Gastroesophageal sphincter (tissue), 3 donors: ENCODE measurements around the gene SNX9.
"Not testable (repeated sequence)": the region's sequence is repeated elsewhere in the genome, so short reads cannot be mapped to it uniquely, and the experiment has no call there.

Experiments
- POLR2AphosphoS5 ChIP-seq: sonication (generic); formaldehyde crosslinking; IDR thresholded peaks from one replicate; pipeline ENCODE4 v1.6.1; 2017; ENCODE audit warnings: antibody characterized with exemption
- TF ChIP-seq, protein P1 (sequence below), 4 experiments: fragments of 200-600 bp in 2 of 4; fragments of 450-650 bp in 2 of 4; sonication (generic) in 1 of 4; IDR thresholded peaks; one replicate each; pipeline ENCODE4 v1.5.1; 2017 to 2019; ENCODE audit warnings: antibody characterized with exemption in 4 of 4, mild to moderate bottlenecking in 2 of 4, moderate library complexity in 2 of 4

DNA sequence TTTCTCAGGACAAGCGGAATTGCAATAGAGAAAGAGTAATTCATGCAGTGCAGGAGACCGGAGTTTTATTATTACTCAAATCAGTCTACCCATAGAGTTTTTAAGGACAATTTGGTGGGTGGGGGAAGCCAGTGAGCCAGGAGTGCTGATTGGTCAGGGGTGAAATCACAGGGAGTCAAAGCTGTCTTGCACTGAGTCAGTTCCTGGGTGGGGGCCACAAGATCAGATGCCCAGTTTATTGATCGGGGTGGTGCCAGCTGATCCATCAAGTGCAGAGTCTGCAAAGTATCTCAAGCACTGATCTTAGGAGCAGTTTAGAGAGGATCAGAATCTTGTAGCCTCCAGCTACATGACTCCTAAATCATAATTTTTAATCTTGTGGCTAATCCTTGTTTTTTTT is 21.1 kb downstream of the SNX9 start:
- TF ChIP-seq, protein P1, sequence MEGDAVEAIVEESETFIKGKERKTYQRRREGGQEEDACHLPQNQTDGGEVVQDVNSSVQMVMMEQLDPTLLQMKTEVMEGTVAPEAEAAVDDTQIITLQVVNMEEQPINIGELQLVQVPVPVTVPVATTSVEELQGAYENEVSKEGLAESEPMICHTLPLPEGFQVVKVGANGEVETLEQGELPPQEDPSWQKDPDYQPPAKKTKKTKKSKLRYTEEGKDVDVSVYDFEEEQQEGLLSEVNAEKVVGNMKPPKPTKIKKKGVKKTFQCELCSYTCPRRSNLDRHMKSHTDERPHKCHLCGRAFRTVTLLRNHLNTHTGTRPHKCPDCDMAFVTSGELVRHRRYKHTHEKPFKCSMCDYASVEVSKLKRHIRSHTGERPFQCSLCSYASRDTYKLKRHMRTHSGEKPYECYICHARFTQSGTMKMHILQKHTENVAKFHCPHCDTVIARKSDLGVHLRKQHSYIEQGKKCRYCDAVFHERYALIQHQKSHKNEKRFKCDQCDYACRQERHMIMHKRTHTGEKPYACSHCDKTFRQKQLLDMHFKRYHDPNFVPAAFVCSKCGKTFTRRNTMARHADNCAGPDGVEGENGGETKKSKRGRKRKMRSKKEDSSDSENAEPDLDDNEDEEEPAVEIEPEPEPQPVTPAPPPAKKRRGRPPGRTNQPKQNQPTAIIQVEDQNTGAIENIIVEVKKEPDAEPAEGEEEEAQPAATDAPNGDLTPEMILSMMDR (IDR thresholded peaks at IDR 0.05), result not testable (repeated sequence)
- TF ChIP-seq POLR2AphosphoS5, result not testable (repeated sequence)
